H9 (cell line): ENCODE results near the gene ARHGDIA. TPM values are rescaled to one million over a fixed set of nuclear protein-coding genes. Genes with fewer than 3 reads are reported as not detected.

Experiments used
- DNase-seq: peaks from one replicate; pipeline ENCODE4 v3.0.0-alpha.2; 2017
- H2AFZ ChIP-seq: one replicate; pipeline ENCODE4 v1.6.1; 2013; ENCODE audit warnings: mild to moderate bottlenecking, low read length, control low read depth, moderate library complexity
- H2AK5ac ChIP-seq: 2 replicates; pipeline ENCODE4 v1.6.1; 2013; ENCODE audit warnings: low read length, control low read depth, mixed read lengths; ENCODE audit not compliant: insufficient read length
- H2BK120ac ChIP-seq: one replicate; pipeline ENCODE4 v1.6.1; 2013; ENCODE audit warnings: low read depth, mild to moderate bottlenecking, low read length, control low read depth, inconsistent platforms; ENCODE audit not compliant: poor library complexity, severe bottlenecking
- H2BK12ac ChIP-seq: 2 replicates; pipeline ENCODE4 v1.6.1; 2013; ENCODE audit warnings: low read length, control low read depth, mixed read lengths, low read depth; ENCODE audit not compliant: insufficient read length
- H2BK15ac ChIP-seq: 2 replicates; pipeline ENCODE4 v1.6.1; 2013; ENCODE audit warnings: low read depth, low read length, control low read depth
- H2BK20ac ChIP-seq: one replicate; pipeline ENCODE4 v1.6.1; 2013; ENCODE audit warnings: low read depth, mild to moderate bottlenecking, low read length, control low read depth, inconsistent platforms; ENCODE audit not compliant: poor library complexity, severe bottlenecking
- H2BK5ac ChIP-seq: 2 replicates; pipeline ENCODE4 v1.6.1; 2013; ENCODE audit warnings: low read length, control low read depth, mixed read lengths; ENCODE audit not compliant: insufficient read length
- H3K14ac ChIP-seq: 2 replicates; pipeline ENCODE4 v1.6.1; 2013; ENCODE audit warnings: low read length, control low read depth; ENCODE audit not compliant: insufficient read depth
- H3K18ac ChIP-seq: 2 replicates; pipeline ENCODE4 v1.6.1; 2013; ENCODE audit warnings: low read depth, mild to moderate bottlenecking, mixed read lengths, low read length, control low read depth; ENCODE audit not compliant: insufficient read length
- H3K23ac ChIP-seq: 2 replicates; pipeline ENCODE4 v1.6.1; 2013; ENCODE audit warnings: low read length, control low read depth, mixed read lengths, low read depth; ENCODE audit not compliant: insufficient read length
- H3K23me2 ChIP-seq: 2 replicates; pipeline ENCODE4 v1.6.1; 2013; ENCODE audit warnings: low read depth, mild to moderate bottlenecking, mixed read lengths, low read length, control low read depth; ENCODE audit not compliant: insufficient read length, poor library complexity, severe bottlenecking
- H3K27ac ChIP-seq: 2 replicates; pipeline ENCODE4 v1.5.1; 2013; ENCODE audit warnings: low read length, control low read depth, mixed read lengths, low read depth; ENCODE audit not compliant: insufficient read length
- H3K27me3 ChIP-seq: 2 replicates; pipeline ENCODE4 v1.6.1; 2013; ENCODE audit warnings: low read length, control low read depth, inconsistent platforms; ENCODE audit not compliant: insufficient read depth
- H3K4ac ChIP-seq: 2 replicates; pipeline ENCODE4 v1.6.1; 2013; ENCODE audit warnings: low read depth, mild to moderate bottlenecking, control low read depth, inconsistent platforms, low read length, moderate library complexity
- H3K4me1 ChIP-seq: 2 replicates; pipeline ENCODE4 v1.6.1; 2013; ENCODE audit warnings: low read length, control low read depth, inconsistent platforms; ENCODE audit not compliant: insufficient read depth
- H3K4me2 ChIP-seq: 2 replicates; pipeline ENCODE4 v1.6.1; 2013; ENCODE audit warnings: low read length, control low read depth, mixed read lengths; ENCODE audit not compliant: insufficient read length, insufficient read depth
- H3K56ac ChIP-seq: 2 replicates; pipeline ENCODE4 v1.6.1; 2013; ENCODE audit warnings: low read depth, mild to moderate bottlenecking, mixed read lengths, low read length, control low read depth; ENCODE audit not compliant: insufficient read length
- H3K79me1 ChIP-seq: 2 replicates; pipeline ENCODE4 v1.6.1; 2013; ENCODE audit warnings: low read depth, mild to moderate bottlenecking, moderate library complexity, low read length, control low read depth, inconsistent platforms; ENCODE audit not compliant: insufficient read depth, poor library complexity, severe bottlenecking
- H3K79me2 ChIP-seq: 2 replicates; pipeline ENCODE4 v1.6.1; 2013; ENCODE audit warnings: low read length, control low read depth, inconsistent platforms; ENCODE audit not compliant: insufficient read depth
- H3K9ac ChIP-seq: 2 replicates; pipeline ENCODE4 v1.6.1; 2013; ENCODE audit warnings: low read length, control low read depth, mixed read lengths; ENCODE audit not compliant: insufficient read length; ENCODE audit errors: extremely low read depth
- H3K9me3 ChIP-seq: one replicate; pipeline ENCODE4 v1.6.1; 2013; ENCODE audit warnings: low read depth, low read length, inconsistent platforms; ENCODE audit not compliant: control insufficient read depth
- H3T11ph ChIP-seq: one replicate; pipeline ENCODE4 v1.6.1; 2013; ENCODE audit warnings: mild to moderate bottlenecking, low read length, control low read depth, inconsistent platforms
- H4K20me1 ChIP-seq: one replicate; pipeline ENCODE4 v1.6.1; 2013; ENCODE audit not compliant: control insufficient read depth, insufficient read length, insufficient read depth
- H4K5ac ChIP-seq: 2 replicates; pipeline ENCODE4 v1.6.1; 2013; ENCODE audit warnings: low read depth, mild to moderate bottlenecking, mixed read lengths, low read length, control low read depth; ENCODE audit not compliant: insufficient read length
- H4K8ac ChIP-seq: replicated peaks from 2 replicates; pipeline ENCODE4 v1.6.1; 2013; ENCODE audit warnings: low read length, control low read depth, mixed read lengths, low read depth; ENCODE audit not compliant: insufficient read length
- H4K91ac ChIP-seq: 2 replicates; pipeline ENCODE4 v1.6.1; 2013; ENCODE audit warnings: low read depth, mild to moderate bottlenecking, moderate library complexity, mixed read lengths, low read length, control low read depth; ENCODE audit not compliant: insufficient read length
- H3K27ac Mint-ChIP-seq, 3 experiments: 2 replicates in 2 of 3; 3 replicates in 1 of 3; pipeline ENCODE4 v1.8.0; 2020 to 2021; ENCODE audit warnings: mixed read lengths in 3 of 3, mild to moderate bottlenecking in 1 of 3, moderate library complexity in 1 of 3
- H3K27me3 Mint-ChIP-seq: 2 replicates; pipeline ENCODE4 v1.8.0; 2021; ENCODE audit warnings: low read depth, mild to moderate bottlenecking, moderate library complexity, mixed read lengths
- H3K36me3 Mint-ChIP-seq, 3 experiments: 2 replicates in 2 of 3; 3 replicates in 1 of 3; pipeline ENCODE4 v1.8.0; 2020 to 2021; ENCODE audit warnings: low read depth in 3 of 3, mixed read lengths in 3 of 3; ENCODE audit not compliant: insufficient read depth in 1 of 3
- H3K4me1 Mint-ChIP-seq, 2 experiments: 2 replicates each; pipeline ENCODE4 v1.8.0; 2020; ENCODE audit warnings: mixed read lengths in 2 of 2
- H3K4me3 Mint-ChIP-seq, 2 experiments: 2 replicates in 1 of 2; 3 replicates in 1 of 2; pipeline ENCODE4 v1.8.0; 2020 to 2021; ENCODE audit warnings: mild to moderate bottlenecking in 2 of 2, mixed read lengths in 2 of 2, moderate library complexity in 1 of 2
- H3K9me3 Mint-ChIP-seq, 2 experiments: 2 replicates in 1 of 2; 3 replicates in 1 of 2; pipeline ENCODE4 v1.8.0; 2020; ENCODE audit warnings: mild to moderate bottlenecking in 2 of 2, mixed read lengths in 2 of 2, moderate library complexity in 1 of 2
- CTCF ChIP-seq: fragments of 200-600 bp; sonication (generic); conservative IDR thresholded peaks from 3 replicates; pipeline ENCODE4 v1.8.0; 2021; ENCODE audit warnings: antibody characterized with exemption, mild to moderate bottlenecking
- WGBS: extraction: QIAGEN DNeasy Blood & Tissue Kit; methylation state at CpG from one replicate; pipeline ENCODE4 v1.1.7; 2013; ENCODE audit warnings: missing lambda C conversion rate, low lambda C conversion rate, mixed read lengths; ENCODE audit not compliant: insufficient read length; ENCODE audit errors: extremely low coverage; 5-methylcytosine and 5-hydroxymethylcytosine counted together
- total RNA-seq: library from RNA; stranded (reverse); gene quantifications from 2 replicates; pipeline ENCODE4 v1.2.1, GENCODE V29; 2021

The ARHGDIA gene
- total RNA-seq, 1 experiment from 2014 or later: 247 TPM

DNA sequence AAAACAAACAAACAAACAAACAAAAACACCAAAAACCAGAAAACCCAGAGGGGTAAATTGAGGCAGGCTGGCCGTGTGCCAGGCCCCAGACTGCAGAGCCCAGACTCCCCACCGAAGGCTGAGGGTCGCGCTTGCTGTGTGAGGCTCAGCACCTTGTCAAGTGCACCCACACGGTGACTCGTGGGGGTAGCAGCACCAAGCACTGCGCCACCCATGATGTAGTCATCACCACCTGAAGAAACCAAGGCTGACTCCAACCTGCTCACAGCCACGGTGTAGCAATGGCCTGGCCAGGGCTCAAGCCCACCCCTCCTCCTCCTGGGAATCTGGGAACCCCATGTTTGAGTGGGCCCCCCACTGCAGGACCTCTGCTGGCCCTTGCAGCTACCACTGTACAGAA lies 50.0 kb downstream of the ARHGDIA start:
- H3K27me3 ChIP-seq: no peaks in the 10 kb centered on the region
- H3K79me1 ChIP-seq: peaks cover 3% of the 10 kb centered on the region
- no peak overlapping the region for H3K18ac ChIP-seq
- Mint-ChIP-seq H3K4me3 (no peak overlapping the region; a peak in 1 of 5 replicates), H3K4me1 (peaks cover 4 to 18% of the 10 kb centered on the region in 2 experiments), H3K27me3 (peaks cover 10% of the 10 kb centered on the region), H3K36me3 (peaks cover 0 to 5% (median 4%) of the 10 kb centered on the region in 3 experiments; a peak in 4 of 7 replicates), H3K9me3 (no peaks in the 10 kb centered on the region; a peak in 2 of 5 replicates), H3K27ac (no peak overlapping the region; a peak in 1 of 7 replicates)
- H3K4me1 ChIP-seq: no peaks in the 10 kb centered on the region; the same call in 1 of the 2 replicates
- H4K8ac ChIP-seq: no peak overlapping the region
- no peak overlapping the region for H2BK15ac ChIP-seq
- no peak overlapping the region for H2BK5ac ChIP-seq
- no peak overlapping the region for H2AFZ ChIP-seq
- H2AK5ac ChIP-seq: no peak overlapping the region
- H4K5ac ChIP-seq: no peak overlapping the region
- H3K27ac ChIP-seq: no peak overlapping the region
- H3K56ac ChIP-seq: no peak overlapping the region
- H3K9me3 ChIP-seq: no peaks in the 10 kb centered on the region
- no peak overlapping the region for H3K23ac ChIP-seq
- H4K91ac ChIP-seq: no peak overlapping the region
- H3K79me2 ChIP-seq: no peaks in the 10 kb centered on the region
- no peak overlapping the region for H2BK12ac ChIP-seq
- no peak overlapping the region for H3K14ac ChIP-seq
- no peak overlapping the region for H3K9ac ChIP-seq
- WGBS: no CpG with 5 or more reads among the region's 8 CpGs
- H3K23me2 ChIP-seq: no peaks in the 10 kb centered on the region
- TF ChIP-seq CTCF: no peak
- DNase-seq: no peak
- no peak overlapping the region for H2BK120ac ChIP-seq
- no peak overlapping the region for H2BK20ac ChIP-seq
- no peaks in the 10 kb centered on the region for H4K20me1 ChIP-seq
- no peak overlapping the region for H3T11ph ChIP-seq
- no peak overlapping the region for H3K4ac ChIP-seq
- H3K4me2 ChIP-seq: no peak overlapping the region
